ENCODE data around the gene EHMT1. TPM values are rescaled to one million over a fixed set of nuclear protein-coding genes. Genes with fewer than 3 reads are reported as not detected.
A peak's percentile ranks its signal among the peaks of the same experiment; 100 is the strongest.

The EHMT1 gene
- total RNA-seq, 4 donors from 2014 or later, result 38.6 to 77.8 (median 54.3) TPM

DNA sequence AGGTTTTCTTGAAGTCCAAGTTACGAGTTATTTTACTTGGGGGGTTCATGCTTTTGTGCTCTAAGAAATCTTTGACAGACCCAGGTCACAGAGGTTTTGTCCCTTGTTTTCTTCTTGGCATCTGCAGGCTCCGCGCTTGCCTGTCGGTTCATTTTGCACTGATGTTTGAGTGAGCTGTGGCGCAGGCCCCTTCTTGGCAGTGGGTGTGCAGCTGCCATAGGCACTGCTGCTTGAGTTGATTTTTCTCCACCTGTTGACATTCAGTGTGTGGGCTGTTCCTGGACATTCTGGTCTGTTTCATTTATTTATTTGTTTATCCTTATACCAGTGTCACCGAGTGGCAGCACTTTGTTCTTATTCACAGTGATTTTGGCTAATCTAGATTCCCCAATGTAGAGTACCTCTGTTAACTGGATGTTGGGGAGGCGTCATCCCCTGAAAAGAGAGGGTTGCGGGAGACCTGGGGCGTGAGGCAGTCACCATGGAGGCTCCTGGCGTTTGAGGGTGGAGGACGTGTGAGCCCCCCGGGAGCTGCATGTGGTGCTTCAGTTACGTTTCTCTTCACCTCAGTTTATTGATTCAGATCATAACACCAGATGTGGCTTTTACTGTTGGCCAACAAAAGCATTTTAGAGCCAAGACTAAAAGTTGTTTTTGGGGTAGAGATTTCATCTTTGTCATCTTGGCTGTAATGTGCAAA lies 137.4 kb downstream of the EHMT1 start:
- TF ChIP-seq POLR2A (IDR thresholded peaks at IDR 0.05), result no peak
- TF ChIP-seq, protein P1, sequence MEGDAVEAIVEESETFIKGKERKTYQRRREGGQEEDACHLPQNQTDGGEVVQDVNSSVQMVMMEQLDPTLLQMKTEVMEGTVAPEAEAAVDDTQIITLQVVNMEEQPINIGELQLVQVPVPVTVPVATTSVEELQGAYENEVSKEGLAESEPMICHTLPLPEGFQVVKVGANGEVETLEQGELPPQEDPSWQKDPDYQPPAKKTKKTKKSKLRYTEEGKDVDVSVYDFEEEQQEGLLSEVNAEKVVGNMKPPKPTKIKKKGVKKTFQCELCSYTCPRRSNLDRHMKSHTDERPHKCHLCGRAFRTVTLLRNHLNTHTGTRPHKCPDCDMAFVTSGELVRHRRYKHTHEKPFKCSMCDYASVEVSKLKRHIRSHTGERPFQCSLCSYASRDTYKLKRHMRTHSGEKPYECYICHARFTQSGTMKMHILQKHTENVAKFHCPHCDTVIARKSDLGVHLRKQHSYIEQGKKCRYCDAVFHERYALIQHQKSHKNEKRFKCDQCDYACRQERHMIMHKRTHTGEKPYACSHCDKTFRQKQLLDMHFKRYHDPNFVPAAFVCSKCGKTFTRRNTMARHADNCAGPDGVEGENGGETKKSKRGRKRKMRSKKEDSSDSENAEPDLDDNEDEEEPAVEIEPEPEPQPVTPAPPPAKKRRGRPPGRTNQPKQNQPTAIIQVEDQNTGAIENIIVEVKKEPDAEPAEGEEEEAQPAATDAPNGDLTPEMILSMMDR (IDR thresholded peaks at IDR 0.05 in 4 of 5, conservative IDR thresholded peaks at IDR 0.05 in 1 of 5), result no peak
- intact Hi-C loops (cut with DNase I; ENCODE audit: low total_unique reads), result no loop called here
- in situ Hi-C loops (cut with MboI; ENCODE audit: low sequenced_read_pairs in 4 of 4), result no loop called here

DNA sequence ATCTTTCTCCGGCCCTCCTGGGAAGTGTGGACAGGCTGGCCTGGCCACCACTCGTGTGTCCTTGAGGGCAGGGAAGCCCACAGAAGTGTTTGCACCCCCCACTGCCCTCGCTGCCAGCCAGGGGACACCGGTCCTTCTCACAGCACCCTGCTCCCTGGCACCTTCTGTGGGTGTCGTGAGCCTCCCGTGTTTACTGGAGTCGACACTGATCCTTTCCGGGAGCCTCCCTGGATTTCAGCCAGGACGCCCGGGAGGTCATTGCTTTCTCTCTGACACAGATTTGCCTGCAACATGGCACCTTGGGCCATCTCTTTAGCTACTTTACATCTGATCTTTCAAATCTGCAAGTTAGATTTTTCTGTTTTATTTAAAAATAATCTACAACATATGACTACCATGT lies 138.3 kb downstream of the EHMT1 start:
- TF ChIP-seq, protein P1 (IDR thresholded peaks at IDR 0.05 in 4 of 5, conservative IDR thresholded peaks at IDR 0.05 in 1 of 5), result no peak
- no peak for TF ChIP-seq POLR2A (IDR thresholded peaks at IDR 0.05)
- in situ Hi-C loops (cut with MboI; ENCODE audit: low sequenced_read_pairs in 4 of 4) (no loop called here), intact Hi-C loops (cut with DNase I; ENCODE audit: low total_unique reads) (no loop called here)
- DNase-seq, result peak; percentile 49 to 74
- Histone ChIP-seq H3K36me3 (peaks cover 0 to 43% of the 10 kb centered on the region in 2 donors), H3K27me3 (no peaks in the 10 kb centered on the region), H3K9me3 (peaks cover 0 to 4% (median 0%) of the 10 kb centered on the region in 3 donors), H3K4me1 (peaks cover 9 to 14% of the 10 kb centered on the region in 2 donors), H3K4me3 (no peak overlapping the region), H3K27ac (peak overlapping the region; percentile 61 to 83 (median 73))
- peak in 1 of 2 donors; percentile 42 for ATAC-seq

More for the DNA sequence above, 137.4 kb downstream of the EHMT1 start:
- peaks cover 0 to 4% (median 0%) of the 10 kb centered on the region in 3 donors for H3K9me3 ChIP-seq
- H3K27ac ChIP-seq, result peak overlapping the region in 2 of 4 donors; percentile 69 to 83
- H3K4me3 ChIP-seq, result no peak overlapping the region
- H3K4me1 ChIP-seq, result peaks cover 6 to 14% of the 10 kb centered on the region in 2 donors
- peaks cover 0 to 48% of the 10 kb centered on the region in 2 donors for H3K36me3 ChIP-seq
- DNase-seq (no peak), ATAC-seq (no peak)
- no peaks in the 10 kb centered on the region for H3K27me3 ChIP-seq

DNA sequence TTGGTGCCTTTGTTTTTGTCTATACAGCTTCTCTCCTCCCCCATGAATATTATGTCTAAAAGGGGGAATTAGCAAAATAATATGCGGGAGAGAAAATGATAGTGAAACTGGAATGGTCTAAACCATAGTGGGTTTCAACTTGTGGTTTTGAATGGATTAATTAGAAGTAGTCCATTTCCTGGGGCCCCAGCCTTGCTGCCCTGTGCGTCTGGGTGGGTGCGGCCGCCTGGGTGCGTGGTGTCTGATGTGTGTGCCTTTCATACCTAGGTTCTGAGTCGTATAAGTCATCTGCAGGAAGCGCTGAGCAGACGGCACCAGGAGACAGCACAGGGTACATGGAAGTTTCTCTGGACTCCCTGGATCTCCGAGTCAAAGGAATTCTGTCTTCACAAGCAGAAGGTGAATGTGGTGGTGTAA lies 138.8 kb downstream of the EHMT1 start:
- in situ Hi-C loops (cut with MboI; ENCODE audit: low sequenced_read_pairs in 4 of 4), result no loop called here
- peaks cover 9 to 14% of the 10 kb centered on the region in 2 donors for H3K4me1 ChIP-seq
- H3K36me3 ChIP-seq, result peaks cover 0 to 38% of the 10 kb centered on the region in 2 donors
- no peaks in the 10 kb centered on the region for H3K27me3 ChIP-seq
- H3K4me3 ChIP-seq, result no peak overlapping the region
- ATAC-seq (no peak), DNase-seq (no peak)
- intact Hi-C loops (cut with DNase I; ENCODE audit: low total_unique reads), result no loop called here
- peak overlapping the region; percentile 61 to 83 (median 73) for H3K27ac ChIP-seq
- no peak for TF ChIP-seq POLR2A (IDR thresholded peaks at IDR 0.05)
- TF ChIP-seq, protein P1 (IDR thresholded peaks at IDR 0.05 in 4 of 5, conservative IDR thresholded peaks at IDR 0.05 in 1 of 5), result no peak
- peaks cover 0 to 4% (median 0%) of the 10 kb centered on the region in 3 donors for H3K9me3 ChIP-seq

DNA sequence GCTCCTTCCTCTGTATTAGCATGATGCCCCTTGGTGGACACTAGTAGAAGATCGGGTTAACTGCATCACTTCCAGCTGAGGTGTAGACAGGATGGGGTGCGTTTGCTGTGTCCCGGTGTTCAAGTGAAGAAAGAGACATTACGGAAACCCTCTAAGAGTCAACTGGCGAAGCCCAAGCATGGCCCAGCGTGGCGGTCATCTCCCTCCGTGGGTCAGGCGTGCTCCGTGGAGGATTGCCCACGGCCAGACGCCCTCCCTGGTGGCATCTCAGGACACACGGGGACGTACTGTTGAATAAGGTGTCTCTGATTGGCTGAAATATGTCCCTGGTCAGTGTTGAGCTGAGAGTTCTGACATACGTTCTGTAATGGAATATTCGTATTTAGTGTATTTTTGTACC lies 139.3 kb downstream of the EHMT1 start:
- Histone ChIP-seq H3K36me3 (peaks cover 0 to 39% of the 10 kb centered on the region in 2 donors), H3K4me1 (peaks cover 9 to 14% of the 10 kb centered on the region in 2 donors), H3K9me3 (peaks cover 0 to 4% (median 0%) of the 10 kb centered on the region in 3 donors), H3K27ac (peak overlapping the region in 3 of 4 donors; percentile 12 to 83 (median 77)), H3K4me3 (no peak overlapping the region), H3K27me3 (no peaks in the 10 kb centered on the region)
- TF ChIP-seq, protein P1 (IDR thresholded peaks at IDR 0.05 in 4 of 5, conservative IDR thresholded peaks at IDR 0.05 in 1 of 5), result no peak
- TF ChIP-seq POLR2A (IDR thresholded peaks at IDR 0.05), result no peak
- DNase-seq, result no peak
- intact Hi-C loops (cut with DNase I; ENCODE audit: low total_unique reads), result no loop called here
- ATAC-seq, result no peak
- in situ Hi-C loops (cut with MboI; ENCODE audit: low sequenced_read_pairs in 4 of 4), result no loop called here
